Esophagus squamous epithelium (tissue), 4 donors: ENCODE results near the gene SEC24D.

ENCODE experiments used
- POLR2A ChIP-seq, 4 donors: fragments of 450-650 bp; IDR thresholded peaks; one replicate each; pipeline ENCODE4 v1.6.1; 2017; ENCODE audit warnings: antibody characterized with exemption in 4 of 4, mild to moderate bottlenecking in 4 of 4, moderate library complexity in 3 of 4
- TF ChIP-seq, protein P1 (sequence below), 6 experiments: fragments of 450-650 bp in 4 of 6; fragments of 200-600 bp in 2 of 6; sonication (generic) in 2 of 6; IDR thresholded peaks; one replicate each; pipeline ENCODE4 v1.5.1; 2016 to 2019; ENCODE audit warnings: antibody characterized with exemption in 6 of 6, mild to moderate bottlenecking in 4 of 6, moderate library complexity in 4 of 6

DNA sequence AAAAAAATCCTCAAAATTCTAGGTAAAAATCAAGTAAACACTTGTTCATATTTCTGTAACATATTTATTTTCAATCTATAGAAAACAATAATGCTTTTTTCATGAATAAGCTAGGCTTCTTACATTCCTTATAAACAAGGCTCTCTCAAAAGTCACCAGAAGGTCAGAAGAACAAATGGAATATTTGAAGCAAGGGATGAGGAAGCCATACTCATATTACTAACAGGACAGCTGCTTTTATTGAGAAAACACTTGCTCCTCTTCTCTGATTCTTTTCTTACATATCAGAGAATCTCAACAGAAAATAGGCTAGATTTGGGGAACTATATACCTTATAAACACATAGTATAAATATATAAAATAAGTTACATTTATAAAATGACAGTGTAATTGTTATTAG is 82.8 kb downstream of the SEC24D start:
- TF ChIP-seq, protein P1, sequence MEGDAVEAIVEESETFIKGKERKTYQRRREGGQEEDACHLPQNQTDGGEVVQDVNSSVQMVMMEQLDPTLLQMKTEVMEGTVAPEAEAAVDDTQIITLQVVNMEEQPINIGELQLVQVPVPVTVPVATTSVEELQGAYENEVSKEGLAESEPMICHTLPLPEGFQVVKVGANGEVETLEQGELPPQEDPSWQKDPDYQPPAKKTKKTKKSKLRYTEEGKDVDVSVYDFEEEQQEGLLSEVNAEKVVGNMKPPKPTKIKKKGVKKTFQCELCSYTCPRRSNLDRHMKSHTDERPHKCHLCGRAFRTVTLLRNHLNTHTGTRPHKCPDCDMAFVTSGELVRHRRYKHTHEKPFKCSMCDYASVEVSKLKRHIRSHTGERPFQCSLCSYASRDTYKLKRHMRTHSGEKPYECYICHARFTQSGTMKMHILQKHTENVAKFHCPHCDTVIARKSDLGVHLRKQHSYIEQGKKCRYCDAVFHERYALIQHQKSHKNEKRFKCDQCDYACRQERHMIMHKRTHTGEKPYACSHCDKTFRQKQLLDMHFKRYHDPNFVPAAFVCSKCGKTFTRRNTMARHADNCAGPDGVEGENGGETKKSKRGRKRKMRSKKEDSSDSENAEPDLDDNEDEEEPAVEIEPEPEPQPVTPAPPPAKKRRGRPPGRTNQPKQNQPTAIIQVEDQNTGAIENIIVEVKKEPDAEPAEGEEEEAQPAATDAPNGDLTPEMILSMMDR (IDR thresholded peaks at IDR 0.05), result no peak
- no peak for TF ChIP-seq POLR2A (IDR thresholded peaks at IDR 0.05)
